Central memory CD8-positive, alpha-beta T cell (primary cell): ENCODE measurements around the gene MYNN.
"Not testable (repeated sequence)": the region's sequence is repeated elsewhere in the genome, so short reads cannot be mapped to it uniquely, and the experiment has no call there.

Experiments
- ATAC-seq: fragments of 150-1000 bp; cut with Tn5 transposase; replicated peaks from 2 replicates; pipeline ENCODE4 v1.10.0; 2022; ENCODE audit warnings: mild to moderate bottlenecking, moderate FRiP score, moderate number of reproducible peaks; ENCODE audit not compliant: poor library complexity, severe bottlenecking; ENCODE audit errors: extremely low read depth
- DNase-seq, 2 donors: peaks; one replicate each; pipeline ENCODE4 v3.0.0; 2021; ENCODE audit warnings: low spot score in 2 of 2
- H3K27ac Mint-ChIP-seq: one replicate; pipeline ENCODE4 v1.8.0; 2022; ENCODE audit warnings: low read depth, mild to moderate bottlenecking, moderate library complexity, mixed read lengths
- H3K27me3 Mint-ChIP-seq: one replicate; pipeline ENCODE4 v1.8.0; 2022; ENCODE audit warnings: mixed read lengths
- H3K36me3 Mint-ChIP-seq: one replicate; pipeline ENCODE4 v1.8.0; 2022; ENCODE audit warnings: mild to moderate bottlenecking, moderate library complexity, mixed read lengths; ENCODE audit not compliant: insufficient read depth
- H3K4me1 Mint-ChIP-seq: one replicate; pipeline ENCODE4 v1.8.0; 2022; ENCODE audit warnings: mixed read lengths
- H3K4me3 Mint-ChIP-seq: one replicate; pipeline ENCODE4 v1.8.0; 2022; ENCODE audit warnings: mild to moderate bottlenecking, moderate library complexity, mixed read lengths
- H3K9me3 Mint-ChIP-seq: one replicate; pipeline ENCODE4 v1.8.0; 2022; ENCODE audit warnings: mixed read lengths

MYNN gene

GRCh38 chr3:169772897-169773816 is at the start of gene MYNN:
TSS of gene MYNN (plus strand) at chr3:169773396. CDS start at chr3:169774296, 900 bp downstream.
- no peaks in the 10 kb centered on the region for H3K9me3 Mint-ChIP-seq
- peaks cover 66% of the 10 kb centered on the region for H3K4me1 Mint-ChIP-seq
- DNase-seq, result peak; percentile 88 to 89
- peaks cover 49% of the 10 kb centered on the region for H3K36me3 Mint-ChIP-seq
- H3K27me3 Mint-ChIP-seq, result no peaks in the 10 kb centered on the region
- H3K4me3 Mint-ChIP-seq, result peak within 1 kb of the TSS; percentile 96
- ATAC-seq, result peak; percentile 80
- peak within 1 kb of the TSS; percentile 99 for H3K27ac Mint-ChIP-seq

DNA sequence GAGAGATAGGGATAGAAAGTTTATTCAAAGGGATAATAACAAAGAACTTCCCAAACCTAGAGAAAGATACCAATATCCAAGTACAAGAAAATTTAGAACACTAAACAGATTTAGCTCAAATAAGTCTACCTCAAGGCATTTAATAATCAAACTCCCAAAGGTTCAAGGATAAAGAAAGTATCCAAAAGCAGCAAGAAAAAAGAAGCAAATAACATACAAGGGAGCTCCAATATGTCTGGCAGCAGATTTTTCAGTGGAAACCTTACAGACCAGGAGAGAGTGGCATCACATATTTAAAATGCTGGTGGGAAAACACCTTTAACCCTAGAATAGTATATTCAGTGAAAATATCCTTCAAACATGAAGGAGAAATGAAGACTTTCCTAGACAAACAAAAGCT is 41.3 kb upstream of the MYNN start:
- H3K9me3 Mint-ChIP-seq, result peaks cover 22% of the 10 kb centered on the region
- not testable (repeated sequence) for H3K36me3 Mint-ChIP-seq, H3K4me3 Mint-ChIP-seq, H3K27ac Mint-ChIP-seq, H3K4me1 Mint-ChIP-seq, DNase-seq, ATAC-seq
- peaks cover 82% of the 10 kb centered on the region for H3K27me3 Mint-ChIP-seq

DNA sequence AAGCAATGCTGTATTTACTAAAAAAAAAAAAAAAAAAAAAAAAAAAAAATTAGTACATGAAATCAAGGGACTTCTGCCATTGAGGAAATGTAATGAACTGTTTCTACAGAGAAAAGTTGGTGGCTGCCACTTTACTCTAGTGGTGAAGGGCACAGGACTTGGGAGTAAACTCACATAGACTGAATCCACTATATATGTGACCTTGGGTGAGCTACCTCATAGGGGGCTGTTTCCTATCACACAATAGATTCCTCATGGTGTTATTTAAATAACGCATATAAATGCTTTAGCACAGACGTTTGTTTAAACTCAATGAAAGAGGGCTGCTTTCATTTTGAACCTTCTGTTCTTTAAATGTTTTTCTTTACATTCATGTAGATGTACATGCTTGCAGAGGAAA is 34.1 kb upstream of the MYNN start:
- no peaks in the 10 kb centered on the region for H3K36me3 Mint-ChIP-seq
- DNase-seq (no peak), ATAC-seq (no peak)
- no peaks in the 10 kb centered on the region for H3K4me1 Mint-ChIP-seq
- no peak overlapping the region for H3K27ac Mint-ChIP-seq
- H3K4me3 Mint-ChIP-seq, result no peak overlapping the region
- H3K27me3 Mint-ChIP-seq, result peaks cover 37% of the 10 kb centered on the region
- peaks cover 14% of the 10 kb centered on the region for H3K9me3 Mint-ChIP-seq

GRCh38 chr3:169744366-169745054 is 28.7 kb upstream of the MYNN start:
- Mint-ChIP-seq H3K4me1 (no peaks in the 10 kb centered on the region), H3K9me3 (no peaks in the 10 kb centered on the region), H3K36me3 (no peaks in the 10 kb centered on the region), H3K27me3 (peaks cover 44% of the 10 kb centered on the region), H3K27ac (no peak overlapping the region), H3K4me3 (no peak overlapping the region)
- DNase-seq (no peak), ATAC-seq (no peak)

DNA sequence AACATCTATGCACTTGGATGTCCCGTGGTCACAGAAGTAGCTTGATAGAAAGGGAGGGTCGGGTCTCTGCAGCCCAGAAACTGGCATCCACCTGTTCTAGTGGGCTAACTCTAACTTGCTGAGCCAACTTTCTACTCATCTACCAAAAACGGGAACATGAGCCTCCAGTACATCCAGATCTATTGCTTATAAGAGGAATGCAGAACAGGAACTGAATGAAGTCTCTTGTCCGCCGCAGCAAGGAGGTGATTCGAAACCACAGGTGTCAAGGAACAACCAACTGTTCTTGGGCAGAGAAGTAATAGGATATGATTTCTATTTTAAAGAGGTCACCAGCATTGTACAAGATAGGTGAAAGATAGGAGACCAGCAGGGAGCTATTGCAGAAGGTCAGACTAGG is 26.3 kb upstream of the MYNN start:
- Mint-ChIP-seq H3K27me3 (peaks cover 42% of the 10 kb centered on the region), H3K9me3 (no peaks in the 10 kb centered on the region), H3K27ac (no peak overlapping the region), H3K4me1 (no peaks in the 10 kb centered on the region), H3K4me3 (no peak overlapping the region), H3K36me3 (no peaks in the 10 kb centered on the region)
- ATAC-seq (no peak), DNase-seq (no peak)

DNA sequence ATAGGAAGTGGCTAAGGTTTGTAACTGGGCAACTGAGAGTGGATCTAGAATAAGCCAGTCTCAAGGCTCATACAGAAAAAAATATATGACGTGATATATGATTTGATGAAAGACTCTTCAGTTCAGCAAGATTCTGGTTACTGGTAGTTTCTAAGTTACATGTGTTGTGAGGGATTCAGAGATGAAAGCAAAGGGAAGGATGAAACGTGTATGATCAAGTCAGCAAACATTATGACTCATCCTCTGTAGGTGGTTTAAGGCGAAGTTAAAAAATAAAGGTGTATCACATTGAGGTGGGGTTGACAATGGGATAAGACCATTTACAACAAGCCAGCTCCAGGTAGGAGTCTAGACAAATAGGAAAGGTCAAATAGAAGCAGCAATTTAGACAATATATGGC is 24.5 kb upstream of the MYNN start:
- Mint-ChIP-seq H3K4me1 (no peaks in the 10 kb centered on the region), H3K27ac (no peak overlapping the region), H3K36me3 (peaks cover 2% of the 10 kb centered on the region), H3K9me3 (no peaks in the 10 kb centered on the region), H3K27me3 (peaks cover 48% of the 10 kb centered on the region), H3K4me3 (no peak overlapping the region)
- DNase-seq (no peak), ATAC-seq (no peak)

DNA sequence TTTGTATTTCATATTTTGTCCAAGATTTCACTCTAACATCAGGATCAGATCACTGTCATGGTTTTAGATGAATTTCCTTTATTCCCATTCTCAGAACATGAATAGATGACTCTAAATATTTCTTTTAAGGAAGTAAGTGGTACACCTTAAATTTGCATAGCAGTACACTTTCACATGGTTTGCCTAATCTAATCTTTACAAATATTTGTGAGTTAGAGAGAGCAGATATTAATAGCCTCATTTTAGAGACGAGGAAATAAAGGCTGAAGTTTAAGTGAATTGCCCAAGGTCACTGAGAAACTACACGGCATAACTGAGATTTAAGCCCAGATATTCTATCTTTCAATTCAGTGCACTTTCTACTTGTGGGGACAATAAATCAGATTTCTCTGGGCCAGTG is 22.5 kb upstream of the MYNN start:
- ATAC-seq (no peak), DNase-seq (no peak)
- Mint-ChIP-seq H3K27ac (no peak overlapping the region), H3K4me3 (no peak overlapping the region), H3K36me3 (peaks cover 2% of the 10 kb centered on the region), H3K27me3 (peaks cover 48% of the 10 kb centered on the region), H3K4me1 (no peaks in the 10 kb centered on the region), H3K9me3 (no peaks in the 10 kb centered on the region)

DNA sequence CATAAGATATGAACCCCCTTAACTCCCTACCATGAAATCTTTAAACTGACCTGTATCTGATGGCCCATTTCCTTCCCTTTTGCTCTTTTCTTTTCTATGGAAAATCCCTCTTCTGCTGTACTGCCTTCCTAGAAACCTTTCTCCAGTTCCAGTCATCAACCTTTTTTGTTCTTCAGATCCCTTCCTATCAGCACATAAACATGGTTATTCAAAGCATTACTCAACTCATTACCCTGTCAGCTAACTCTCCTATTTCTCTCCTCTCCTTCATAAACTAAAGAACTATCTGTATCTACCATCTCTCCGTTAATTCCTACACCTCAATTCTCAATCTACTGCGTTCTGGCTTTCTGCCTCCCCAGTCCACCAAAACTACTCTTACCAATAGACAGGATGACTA is 21.3 kb upstream of the MYNN start:
- Mint-ChIP-seq H3K4me1 (no peaks in the 10 kb centered on the region), H3K36me3 (peaks cover 2% of the 10 kb centered on the region), H3K4me3 (no peak overlapping the region), H3K27me3 (peaks cover 36% of the 10 kb centered on the region), H3K9me3 (no peaks in the 10 kb centered on the region), H3K27ac (no peak overlapping the region)
- ATAC-seq (no peak), DNase-seq (no peak)

GRCh38 chr3:169754711-169755110 is 18.5 kb upstream of the MYNN start:
- H3K4me1 Mint-ChIP-seq, result peaks cover 8% of the 10 kb centered on the region
- DNase-seq, result no peak

DNA sequence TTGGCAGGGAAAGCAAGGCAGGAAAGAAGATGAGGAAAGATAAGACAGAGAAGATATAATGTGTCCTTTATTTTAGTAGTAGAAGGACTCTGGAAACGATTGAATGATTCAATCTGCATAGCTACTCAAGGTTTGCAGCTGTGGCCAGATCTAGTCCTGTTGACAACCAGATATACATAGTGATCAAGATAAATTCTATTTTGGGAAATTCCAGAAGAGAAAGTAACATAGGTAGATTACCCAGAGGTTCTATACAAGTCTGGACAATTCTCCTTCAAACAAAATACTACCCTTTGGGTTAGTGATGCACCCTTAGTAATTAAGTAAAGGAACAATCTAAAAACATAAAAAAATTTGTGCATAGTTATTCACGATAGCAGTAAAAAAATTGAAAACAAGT is 17.7 kb upstream of the MYNN start:
- peaks cover 8% of the 10 kb centered on the region for H3K4me1 Mint-ChIP-seq
- H3K36me3 Mint-ChIP-seq, result peaks cover 2% of the 10 kb centered on the region
- peaks cover 11% of the 10 kb centered on the region for H3K27me3 Mint-ChIP-seq
- no peak overlapping the region for H3K27ac Mint-ChIP-seq
- DNase-seq (no peak), ATAC-seq (no peak)
- no peak overlapping the region for H3K4me3 Mint-ChIP-seq
- no peaks in the 10 kb centered on the region for H3K9me3 Mint-ChIP-seq

More at GRCh38 chr3:169754711-169755110, 18.5 kb upstream of the MYNN start:
- no peak overlapping the region for H3K27ac Mint-ChIP-seq
- peaks cover 11% of the 10 kb centered on the region for H3K27me3 Mint-ChIP-seq
- no peak for ATAC-seq
- H3K36me3 Mint-ChIP-seq, result peaks cover 2% of the 10 kb centered on the region
- no peak overlapping the region for H3K4me3 Mint-ChIP-seq
- no peaks in the 10 kb centered on the region for H3K9me3 Mint-ChIP-seq

GRCh38 chr3:169758359-169758994 is 14.7 kb upstream of the MYNN start:
- Mint-ChIP-seq H3K4me1 (peaks cover 8% of the 10 kb centered on the region), H3K4me3 (no peak overlapping the region), H3K27me3 (no peaks in the 10 kb centered on the region), H3K9me3 (no peaks in the 10 kb centered on the region), H3K36me3 (no peaks in the 10 kb centered on the region), H3K27ac (no peak overlapping the region)
- ATAC-seq (no peak), DNase-seq (no peak)

- peaks cover 2% of the 10 kb centered on the region for H3K36me3 Mint-ChIP-seq
- H3K4me1 Mint-ChIP-seq, result peaks cover 14% of the 10 kb centered on the region
- no peak overlapping the region for H3K4me3 Mint-ChIP-seq
- H3K27ac Mint-ChIP-seq, result no peak overlapping the region
- no peak for DNase-seq
- H3K9me3 Mint-ChIP-seq, result no peaks in the 10 kb centered on the region
- peak; percentile 66 for ATAC-seq
- H3K27me3 Mint-ChIP-seq, result no peaks in the 10 kb centered on the region
Observed at GRCh38 chr3:169759256-169759655, 13.9 kb upstream of the MYNN start.
